ENCODE measurements around the gene TOP3A.
A peak's percentile ranks its signal among the peaks of the same experiment; 100 is the strongest.

TOP3A gene

DNA sequence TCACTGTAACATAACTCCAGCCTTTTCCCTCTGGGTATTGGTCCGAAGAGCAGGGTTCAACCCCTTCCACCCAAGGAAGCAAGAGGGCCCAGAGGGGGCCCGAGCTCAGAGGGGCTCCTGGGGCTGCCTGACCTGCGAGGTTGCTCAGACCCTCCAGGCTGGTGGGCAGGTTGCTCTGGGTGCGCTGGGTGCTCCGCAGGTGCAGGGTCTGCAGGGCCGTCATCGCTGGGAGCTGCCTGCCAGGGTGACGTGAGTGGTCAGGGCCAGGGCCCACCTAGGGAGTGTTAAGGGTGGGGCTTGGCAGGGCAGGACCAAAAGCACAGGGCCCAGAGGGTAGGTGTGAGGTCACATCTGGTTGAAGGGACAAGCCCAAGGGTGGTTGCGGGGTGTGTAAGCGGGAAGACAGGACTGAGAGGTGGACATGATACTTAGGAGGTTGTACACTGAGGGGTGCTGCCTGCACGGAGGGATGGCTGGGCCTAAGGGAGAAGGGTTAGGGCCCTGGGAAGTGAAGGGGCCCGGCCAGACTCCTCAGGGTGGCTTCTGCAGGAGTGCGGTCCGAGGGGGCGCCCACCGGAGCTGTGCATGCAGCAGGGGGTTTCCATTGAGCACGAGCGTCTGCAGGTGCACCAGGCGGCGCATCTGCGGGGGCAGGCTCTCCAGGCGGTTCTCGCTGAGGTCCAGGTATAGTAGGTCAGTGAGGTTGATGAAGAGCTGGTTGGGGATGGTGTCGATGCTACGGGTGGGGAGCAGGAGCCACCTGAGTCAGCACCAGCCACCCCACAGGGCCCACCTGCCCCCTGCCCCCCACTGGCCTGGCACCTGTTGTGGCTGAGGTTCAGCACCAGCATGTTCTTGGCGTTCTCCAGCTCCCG, 60.6 kb downstream of the TOP3A start:
- no peak for DNase-seq

DNA sequence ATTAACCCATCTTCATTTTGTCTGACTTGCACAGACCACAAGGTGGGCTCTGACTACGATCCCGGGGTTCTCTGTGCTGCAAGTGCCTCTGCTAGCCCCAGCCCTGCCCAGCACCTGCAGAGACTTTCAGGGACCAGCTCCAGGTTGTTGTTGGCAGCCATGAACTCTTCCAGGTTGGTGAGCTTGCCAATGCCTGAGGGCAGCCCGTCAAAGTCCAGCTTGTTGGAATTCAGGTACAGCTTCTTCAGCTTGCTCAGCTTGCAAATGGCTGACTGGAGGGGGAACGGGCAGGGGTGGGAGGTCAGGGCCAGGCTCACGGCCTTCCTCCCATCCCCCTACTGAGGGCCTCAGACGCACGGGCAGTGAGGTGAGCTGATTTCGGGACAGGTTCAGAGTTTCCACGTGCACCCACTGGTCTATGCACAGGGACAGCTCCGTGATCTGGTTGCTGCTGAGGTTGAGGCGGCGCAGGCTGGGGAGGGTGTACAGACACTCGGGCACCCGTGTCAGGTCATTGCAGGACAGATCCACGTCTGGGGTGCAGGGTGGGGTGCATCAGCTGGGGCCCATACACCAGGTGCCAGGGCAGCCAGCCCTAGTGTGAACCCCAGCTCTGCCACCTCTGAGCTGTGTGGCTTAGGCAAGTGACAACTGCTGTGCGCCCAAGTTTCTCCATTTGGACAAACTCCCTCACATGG, 61.5 kb downstream of the TOP3A start:
- no peak for DNase-seq

GRCh38 chr17:18252160-18252559, 62.6 kb downstream of the TOP3A start:
- no peak for DNase-seq

- no peak for DNase-seq
These were observed 63.6 kb downstream of the TOP3A start for GRCh38 chr17:18251204-18251603.

- DNase-seq: no peak
These were observed 64.1 kb downstream of the TOP3A start for GRCh38 chr17:18250708-18251107.

GRCh38 chr17:18250259-18250658, 64.5 kb downstream of the TOP3A start:
- DNase-seq: no peak

DNA sequence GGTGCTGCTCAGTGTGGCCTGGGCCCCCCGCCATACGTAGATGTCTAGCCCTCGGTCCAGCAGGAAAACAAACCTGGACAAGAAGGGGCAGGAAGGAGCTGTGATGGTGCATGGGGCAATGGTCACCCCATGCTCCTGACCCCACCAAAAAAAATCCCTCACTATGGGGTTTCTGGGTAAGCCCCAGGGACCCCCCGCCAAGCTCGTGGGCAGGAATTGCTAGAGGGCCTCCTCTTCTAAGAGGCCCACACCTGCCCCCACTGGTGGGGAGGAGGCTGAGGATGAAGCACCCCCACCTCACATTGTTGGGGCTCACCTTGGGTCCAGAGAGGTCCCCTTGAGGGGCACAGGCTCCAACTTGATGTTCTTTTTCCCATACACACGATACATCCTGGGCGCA, 66.0 kb downstream of the TOP3A start:
- no peak for DNase-seq

GRCh38 chr17:18248300-18248731, 66.5 kb downstream of the TOP3A start:
- DNase-seq: peak; percentile 41

DNA sequence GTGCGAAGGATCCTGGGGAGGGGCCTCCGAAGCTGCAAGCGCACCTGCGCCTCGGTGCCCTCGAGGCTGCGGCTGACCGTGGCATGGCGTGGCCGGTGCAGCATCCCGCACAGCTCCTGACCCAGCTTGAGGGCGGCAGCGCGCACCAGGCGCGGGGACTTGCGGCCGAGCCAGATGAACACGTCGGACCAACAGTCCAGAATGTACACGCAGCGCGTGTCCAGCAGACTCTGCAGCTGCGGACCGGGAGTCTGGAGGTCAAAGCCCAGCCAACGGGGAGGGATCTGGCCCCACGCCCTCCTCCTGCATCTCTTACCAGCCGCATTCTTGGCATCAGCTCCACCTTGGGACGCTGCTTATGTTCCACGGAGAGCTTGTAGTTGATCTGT, 67.2 kb downstream of the TOP3A start:
- no peak for DNase-seq

DNA sequence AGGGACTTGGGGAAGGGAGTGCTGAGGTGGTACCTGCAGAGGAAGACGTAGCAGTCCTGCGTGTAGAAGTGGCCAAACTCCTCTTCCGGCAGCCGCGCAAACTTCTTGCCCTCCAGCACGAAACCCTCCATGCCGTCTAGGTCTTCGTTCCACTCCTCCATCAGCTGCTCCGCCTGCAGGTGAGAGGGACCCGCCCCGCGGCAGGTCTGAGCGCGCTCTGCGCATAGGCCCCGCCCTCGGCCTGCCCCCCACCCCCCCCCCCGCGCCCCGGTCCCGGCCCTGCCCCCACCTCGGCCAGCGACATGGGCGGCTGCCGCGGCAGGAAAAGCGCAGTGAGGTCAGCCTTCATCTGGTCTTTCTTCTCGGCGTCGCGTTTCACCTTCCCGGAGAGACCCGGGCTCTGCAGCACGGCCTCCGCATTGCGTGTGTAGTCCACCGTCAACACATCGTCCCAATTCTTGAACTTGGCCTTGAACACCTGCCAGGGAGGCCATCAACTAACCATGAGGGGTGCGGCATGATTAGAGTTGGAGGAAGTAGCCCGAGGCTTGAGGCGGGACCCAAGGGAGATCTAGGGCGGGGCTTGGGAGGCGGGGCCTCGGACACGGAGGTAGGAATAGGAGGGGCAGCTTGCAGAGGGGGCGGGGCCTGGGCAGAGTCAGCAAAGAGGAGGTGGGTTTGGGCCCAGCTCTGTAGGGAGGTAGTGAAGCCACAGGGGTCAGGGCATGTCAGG, 67.7 kb downstream of the TOP3A start:
- peak; percentile 77 for DNase-seq

DNA sequence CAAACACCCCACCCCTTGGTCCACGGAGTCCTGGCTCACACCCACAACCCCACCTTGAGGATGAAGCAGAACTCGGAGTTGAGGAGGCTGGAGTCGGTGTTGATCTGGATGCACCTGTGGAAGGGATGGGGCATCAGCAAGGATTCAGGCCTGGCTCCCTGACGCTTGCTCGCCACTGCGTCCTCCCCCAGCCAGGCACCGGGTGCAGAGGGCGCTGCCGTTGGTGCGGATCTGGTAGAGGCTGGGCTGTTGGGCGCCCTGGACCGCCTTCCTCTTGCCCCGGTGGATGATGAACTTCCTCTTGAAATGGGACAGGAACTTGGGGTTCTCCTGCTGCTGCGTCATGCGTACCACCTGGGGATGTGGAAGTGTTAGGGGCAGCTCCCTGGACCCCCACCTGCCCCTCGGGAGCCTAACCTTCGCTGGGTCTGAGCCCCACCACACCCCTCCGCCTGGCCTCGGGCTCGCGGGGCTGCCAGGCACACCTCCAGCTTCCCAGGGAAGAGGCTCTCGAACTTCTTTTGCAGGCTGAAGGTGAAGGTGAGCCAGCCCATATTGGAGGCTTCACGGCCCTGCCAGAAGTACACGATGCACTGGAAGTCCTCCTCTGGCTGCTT, 68.6 kb downstream of the TOP3A start:
- no peak for DNase-seq

DNA sequence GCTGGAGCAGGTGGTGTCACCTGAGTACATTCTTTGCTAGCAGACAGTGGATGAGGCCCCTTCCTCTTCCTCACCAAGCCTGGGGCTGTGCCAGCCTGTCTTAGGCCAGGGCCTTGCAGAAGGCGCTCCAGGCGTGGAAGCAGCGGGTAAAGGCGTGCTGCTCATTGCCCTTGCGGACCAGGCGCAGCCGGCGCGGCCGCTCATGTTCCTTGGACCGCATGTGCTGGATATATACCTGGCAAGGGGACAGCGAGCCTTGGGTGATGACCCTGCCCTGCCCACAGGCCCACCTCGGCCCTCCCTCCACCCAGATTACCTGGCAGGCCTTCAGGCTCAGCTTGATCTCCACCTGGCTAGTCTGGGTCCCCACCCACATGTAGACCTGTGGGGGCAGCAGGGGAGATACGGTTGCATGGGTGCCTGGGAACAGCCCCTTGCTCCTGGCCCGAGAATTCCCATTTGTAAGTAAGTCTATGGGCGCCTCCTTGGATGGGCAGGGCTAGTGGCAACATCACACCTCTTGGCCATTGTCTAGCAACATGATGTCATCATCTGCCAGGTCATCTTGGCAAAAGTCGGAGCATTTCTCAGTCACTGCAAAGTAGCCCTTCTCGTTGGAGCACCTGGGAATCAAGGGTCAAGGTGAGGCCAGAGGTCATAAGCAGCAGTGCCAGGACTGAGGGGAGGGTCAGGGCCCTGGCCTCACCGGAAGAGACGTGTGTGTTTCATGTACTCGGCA, 69.6 kb downstream of the TOP3A start:
- no peak for DNase-seq

DNA sequence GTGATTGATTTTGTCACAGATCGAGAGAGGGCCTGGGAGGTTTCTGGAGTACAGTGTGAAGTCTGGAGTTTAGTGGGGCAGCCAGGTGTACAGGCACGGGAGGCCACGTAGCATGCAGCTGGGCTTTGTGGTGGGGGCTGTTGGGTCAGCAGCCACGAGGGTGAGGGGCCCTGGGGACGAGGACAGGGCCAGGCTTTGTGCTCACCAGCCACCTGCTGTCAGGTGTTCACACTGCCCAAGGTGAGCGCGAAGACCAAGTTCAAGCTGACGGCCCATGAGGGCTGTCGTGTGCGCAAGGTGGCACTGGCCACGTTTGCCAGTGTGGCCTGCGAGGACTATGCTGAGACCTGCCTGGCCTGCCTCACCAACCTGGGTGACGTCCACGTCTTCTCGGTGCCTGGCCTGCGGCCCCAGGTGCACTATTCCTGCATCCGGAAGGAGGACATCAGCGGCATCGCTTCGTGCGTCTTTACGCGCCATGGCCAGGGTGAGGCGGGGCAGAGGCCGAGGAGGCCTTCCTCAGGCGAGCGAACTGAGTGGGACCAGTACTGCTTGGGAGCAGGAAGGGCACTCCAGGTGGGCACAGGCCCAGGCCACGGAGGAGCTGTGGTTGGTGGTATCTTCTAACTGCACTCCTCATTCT, 73.4 kb downstream of the TOP3A start:
- no peak for DNase-seq

DNA sequence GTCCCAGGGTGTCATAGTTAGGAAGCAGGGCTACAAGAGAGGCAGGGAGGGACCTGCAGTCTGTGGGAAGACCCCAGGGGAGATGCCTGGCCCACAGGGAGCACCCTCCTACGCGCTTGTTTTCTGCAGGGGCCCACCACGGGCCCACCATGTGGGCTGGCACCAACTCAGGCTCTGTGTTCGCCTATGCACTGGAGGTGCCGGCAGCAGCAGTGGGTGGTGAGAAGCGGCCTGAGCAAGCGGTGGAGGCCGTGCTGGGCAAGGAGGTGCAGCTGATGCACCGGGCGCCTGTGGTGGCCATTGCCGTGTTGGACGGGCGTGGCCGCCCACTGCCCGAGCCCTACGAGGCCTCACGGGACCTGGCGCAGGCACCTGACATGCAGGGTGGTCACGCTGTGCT, 74.3 kb downstream of the TOP3A start:
- DNase-seq: no peak

- DNase-seq: no peak
These were observed 76.5 kb downstream of the TOP3A start for GRCh38 chr17:18238299-18238698.

GRCh38 chr17:18237461-18237860, 77.3 kb downstream of the TOP3A start:
- no peak for DNase-seq

DNA sequence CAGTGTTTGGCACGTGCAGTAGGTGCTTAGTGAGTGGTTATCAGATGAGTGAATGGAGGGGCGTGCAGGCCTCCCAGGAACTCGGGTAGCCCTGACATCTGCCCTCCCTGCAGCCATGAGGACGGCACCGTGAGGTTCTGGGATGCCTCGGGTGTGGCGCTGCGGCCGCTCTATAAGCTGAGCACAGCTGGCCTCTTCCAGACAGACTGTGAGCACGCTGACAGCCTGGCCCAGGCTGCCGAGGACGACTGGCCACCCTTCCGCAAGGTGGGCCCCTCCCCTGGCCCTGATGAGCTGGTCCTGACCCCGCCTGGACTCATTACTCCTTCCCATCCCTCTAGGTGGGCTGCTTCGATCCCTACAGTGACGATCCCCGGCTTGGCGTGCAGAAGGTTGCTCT, 78.3 kb downstream of the TOP3A start:
- DNase-seq: no peak

DNA sequence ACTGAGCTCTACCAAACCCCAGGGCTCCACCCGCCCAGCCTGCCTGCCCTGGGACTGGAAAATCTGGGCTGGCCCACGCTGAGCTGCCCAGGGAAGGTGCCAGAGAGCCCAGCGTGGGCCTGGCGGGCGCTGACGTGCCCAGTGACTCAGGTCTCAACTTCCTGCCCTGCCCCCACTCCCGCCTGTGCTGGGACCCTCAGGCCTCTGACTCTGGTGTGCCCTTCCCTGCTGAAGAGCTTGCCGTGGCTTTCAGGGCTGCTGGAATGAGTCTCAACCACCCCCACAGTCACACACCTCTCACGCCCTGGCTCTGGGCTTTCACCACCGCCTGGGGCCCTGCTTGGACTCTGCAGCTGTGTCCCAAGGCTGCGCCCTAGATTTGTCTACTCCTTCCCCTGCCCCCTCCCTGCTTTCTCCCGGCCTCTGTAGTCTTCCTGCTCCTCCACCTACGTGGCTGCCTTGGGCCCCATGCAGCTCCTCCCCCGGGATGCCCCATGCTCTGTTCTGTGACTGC, 79.0 kb downstream of the TOP3A start:
- no peak for DNase-seq

- no peak for DNase-seq
These were observed 79.9 kb downstream of the TOP3A start for GRCh38 chr17:18234853-18235380.

DNA sequence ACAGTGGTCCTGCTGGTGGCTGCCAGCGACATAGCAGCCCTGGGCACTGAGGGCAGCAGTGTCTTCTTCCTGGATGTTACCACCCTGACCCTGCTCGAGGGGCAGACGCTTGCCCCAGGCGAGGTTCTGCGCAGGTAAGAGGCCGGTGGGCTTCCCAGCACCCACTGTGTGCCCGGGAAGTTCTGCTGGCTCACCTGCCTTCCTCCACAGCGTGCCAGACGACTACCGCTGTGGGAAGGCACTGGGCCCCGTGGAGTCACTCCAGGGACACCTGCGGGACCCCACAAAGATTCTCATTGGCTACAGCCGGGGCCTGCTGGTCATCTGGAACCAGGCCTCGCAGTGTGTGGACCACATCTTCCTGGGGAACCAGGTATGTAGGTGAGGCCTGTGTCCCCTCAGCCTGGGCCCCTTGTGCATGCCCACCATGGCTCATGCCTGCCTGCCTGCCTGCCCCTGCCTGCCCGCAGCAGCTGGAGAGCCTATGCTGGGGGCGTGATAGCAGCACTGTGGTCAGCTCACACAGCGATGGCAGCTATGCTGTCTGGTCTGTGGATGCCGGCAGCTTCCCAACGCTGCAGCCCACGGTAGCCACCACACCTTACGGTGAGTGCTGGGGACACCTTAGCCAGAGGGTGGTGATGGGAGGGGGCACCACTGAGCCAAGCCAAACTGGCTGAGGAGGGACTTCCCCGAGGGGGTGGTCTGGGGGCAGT, 80.8 kb downstream of the TOP3A start:
- DNase-seq: no peak

DNA sequence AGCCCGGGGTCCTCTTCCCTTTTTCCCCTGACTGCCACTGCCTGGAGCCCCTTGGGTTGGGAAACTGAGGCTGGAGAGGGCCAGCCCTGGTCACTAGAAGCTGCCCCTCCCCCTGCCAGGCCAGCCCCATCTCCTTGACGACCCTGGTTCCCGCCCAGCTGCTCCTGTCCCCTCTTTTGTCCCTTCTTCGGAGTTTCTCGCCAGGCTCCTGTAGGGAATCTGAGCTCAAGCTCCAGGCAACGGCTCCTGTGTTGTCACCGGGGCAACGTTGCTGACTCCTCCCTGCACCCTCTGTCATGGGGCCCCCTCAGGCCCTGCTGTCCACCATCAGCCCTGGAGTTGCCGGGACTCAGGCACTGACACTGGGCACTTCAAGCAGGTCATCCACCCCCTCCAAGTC, 83.6 kb downstream of the TOP3A start:
- no peak for DNase-seq
